GM12878 (cell line): ENCODE measurements around the gene MBOAT1. TPM values are rescaled to one million over a fixed set of nuclear protein-coding genes. Genes with fewer than 3 reads are reported as not detected.

Experiments
- MEF2A ChIP-seq: IDR thresholded peaks from 2 replicates; pipeline ENCODE4 v1.6.1; 2011; ENCODE audit warnings: low read depth, mild to moderate bottlenecking, low read length, moderate library complexity; ENCODE audit not compliant: insufficient read depth
- RAD51 ChIP-seq: fragments of 450-650 bp; IDR thresholded peaks from 2 replicates; pipeline ENCODE4 v1.6.1; 2016; ENCODE audit warnings: moderate library complexity, mild to moderate bottlenecking, inconsistent platforms
- TARDBP ChIP-seq: IDR thresholded peaks from 2 replicates; pipeline ENCODE4 v1.6.1; 2016; ENCODE audit warnings: borderline replicate concordance
- polyA plus RNA-seq, 11 experiments: library from polyadenylated mRNA; depleted of rRNA in 4 of 11; unstranded in 6 of 11; stranded (reverse) in 5 of 11; fragments of >200 nt; fragmentation: Nextera tagmentation in 4 of 11; fragmentation: Illumina TruSeq in 1 of 11; extraction: Ambion mirVana in 4 of 11; extraction: Trizol in 1 of 11; gene quantifications; 1 replicate in 1 of 11; 2 replicates in 10 of 11; pipeline versions ENCODE4 v1.2.1 to v1.2.3, GENCODE V29; 2011 to 2016; ENCODE audit warnings: inconsistent platforms in 2 of 11, missing spikeins in 2 of 11, low read depth in 1 of 11
- total RNA-seq, 4 experiments: library from RNA; depleted of rRNA in 3 of 4; stranded (reverse); fragments of >200 nt in 3 of 4; fragmentation: Illumina TruSeq in 1 of 4; extraction: Trizol in 1 of 4; gene quantifications; 2 replicates each; pipeline versions ENCODE4 v1.2.1 to v1.2.3, GENCODE V29; 2013 to 2021
- TF ChIP-seq, protein P1 (sequence below): fragments of 450-650 bp; IDR thresholded peaks from 2 replicates; pipeline ENCODE4 v1.6.1; 2017; ENCODE audit warnings: mild to moderate bottlenecking, moderate library complexity
- TF ChIP-seq, protein P2 (sequence below): fragments of 150-350 bp; IDR thresholded peaks from 2 replicates; pipeline ENCODE4 v1.6.1; 2016; ENCODE audit warnings: low read depth, low read length

MBOAT1 gene
- total and polyA plus RNA-seq, 10 of the 15 experiments (the other 5 are each of a cell fraction or from before 2014, with no cell fraction given), result 0.39 to 21.0 (median 11.6) TPM

DNA sequence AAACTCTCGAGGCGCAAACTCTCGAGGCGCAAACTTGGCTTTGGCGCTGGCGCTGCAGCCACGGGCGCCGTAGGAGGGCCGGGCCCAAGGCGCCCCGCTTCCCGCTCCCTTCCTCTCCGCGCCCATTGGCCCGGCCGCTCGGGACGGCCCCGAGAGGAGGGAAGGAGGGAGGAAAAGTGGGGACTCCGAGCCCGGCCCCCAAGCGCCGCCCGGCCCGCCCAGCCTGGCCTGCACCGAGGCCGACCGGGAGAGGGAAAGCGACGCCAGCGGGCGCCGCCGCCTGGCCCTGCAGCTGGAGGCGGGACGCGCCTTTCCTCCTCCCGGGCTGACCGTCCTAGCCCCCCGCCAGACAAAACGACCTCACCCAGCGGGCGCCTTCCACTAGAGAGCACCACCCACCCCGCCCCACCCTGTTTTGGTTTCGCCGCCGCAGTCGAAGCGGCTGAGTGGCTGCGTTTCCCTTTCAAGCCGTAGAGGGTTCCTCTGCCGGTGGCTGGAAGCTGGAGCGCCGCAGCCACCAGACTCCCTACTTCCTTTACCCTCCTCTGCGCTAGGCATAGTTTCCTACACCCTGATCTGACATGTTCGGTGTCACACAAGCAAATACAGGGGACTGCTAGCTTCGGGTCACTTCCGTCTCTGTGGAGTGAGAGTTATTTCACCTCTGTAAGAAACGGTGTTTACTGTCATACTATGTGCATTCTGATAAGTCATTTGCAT lies at the start of gene MBOAT1 (continued):
- TF ChIP-seq, protein P1, sequence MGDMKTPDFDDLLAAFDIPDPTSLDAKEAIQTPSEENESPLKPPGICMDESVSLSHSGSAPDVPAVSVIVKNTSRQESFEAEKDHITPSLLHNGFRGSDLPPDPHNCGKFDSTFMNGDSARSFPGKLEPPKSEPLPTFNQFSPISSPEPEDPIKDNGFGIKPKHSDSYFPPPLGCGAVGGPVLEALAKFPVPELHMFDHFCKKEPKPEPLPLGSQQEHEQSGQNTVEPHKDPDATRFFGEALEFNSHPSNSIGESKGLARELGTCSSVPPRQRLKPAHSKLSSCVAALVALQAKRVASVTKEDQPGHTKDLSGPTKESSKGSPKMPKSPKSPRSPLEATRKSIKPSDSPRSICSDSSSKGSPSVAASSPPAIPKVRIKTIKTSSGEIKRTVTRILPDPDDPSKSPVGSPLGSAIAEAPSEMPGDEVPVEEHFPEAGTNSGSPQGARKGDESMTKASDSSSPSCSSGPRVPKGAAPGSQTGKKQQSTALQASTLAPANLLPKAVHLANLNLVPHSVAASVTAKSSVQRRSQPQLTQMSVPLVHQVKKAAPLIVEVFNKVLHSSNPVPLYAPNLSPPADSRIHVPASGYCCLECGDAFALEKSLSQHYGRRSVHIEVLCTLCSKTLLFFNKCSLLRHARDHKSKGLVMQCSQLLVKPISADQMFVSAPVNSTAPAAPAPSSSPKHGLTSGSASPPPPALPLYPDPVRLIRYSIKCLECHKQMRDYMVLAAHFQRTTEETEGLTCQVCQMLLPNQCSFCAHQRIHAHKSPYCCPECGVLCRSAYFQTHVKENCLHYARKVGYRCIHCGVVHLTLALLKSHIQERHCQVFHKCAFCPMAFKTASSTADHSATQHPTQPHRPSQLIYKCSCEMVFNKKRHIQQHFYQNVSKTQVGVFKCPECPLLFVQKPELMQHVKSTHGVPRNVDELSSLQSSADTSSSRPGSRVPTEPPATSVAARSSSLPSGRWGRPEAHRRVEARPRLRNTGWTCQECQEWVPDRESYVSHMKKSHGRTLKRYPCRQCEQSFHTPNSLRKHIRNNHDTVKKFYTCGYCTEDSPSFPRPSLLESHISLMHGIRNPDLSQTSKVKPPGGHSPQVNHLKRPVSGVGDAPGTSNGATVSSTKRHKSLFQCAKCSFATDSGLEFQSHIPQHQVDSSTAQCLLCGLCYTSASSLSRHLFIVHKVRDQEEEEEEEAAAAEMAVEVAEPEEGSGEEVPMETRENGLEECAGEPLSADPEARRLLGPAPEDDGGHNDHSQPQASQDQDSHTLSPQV, result no peak
- TF ChIP-seq RAD51, result no peak
- no peak for TF ChIP-seq MEF2A
- TF ChIP-seq, protein P2, sequence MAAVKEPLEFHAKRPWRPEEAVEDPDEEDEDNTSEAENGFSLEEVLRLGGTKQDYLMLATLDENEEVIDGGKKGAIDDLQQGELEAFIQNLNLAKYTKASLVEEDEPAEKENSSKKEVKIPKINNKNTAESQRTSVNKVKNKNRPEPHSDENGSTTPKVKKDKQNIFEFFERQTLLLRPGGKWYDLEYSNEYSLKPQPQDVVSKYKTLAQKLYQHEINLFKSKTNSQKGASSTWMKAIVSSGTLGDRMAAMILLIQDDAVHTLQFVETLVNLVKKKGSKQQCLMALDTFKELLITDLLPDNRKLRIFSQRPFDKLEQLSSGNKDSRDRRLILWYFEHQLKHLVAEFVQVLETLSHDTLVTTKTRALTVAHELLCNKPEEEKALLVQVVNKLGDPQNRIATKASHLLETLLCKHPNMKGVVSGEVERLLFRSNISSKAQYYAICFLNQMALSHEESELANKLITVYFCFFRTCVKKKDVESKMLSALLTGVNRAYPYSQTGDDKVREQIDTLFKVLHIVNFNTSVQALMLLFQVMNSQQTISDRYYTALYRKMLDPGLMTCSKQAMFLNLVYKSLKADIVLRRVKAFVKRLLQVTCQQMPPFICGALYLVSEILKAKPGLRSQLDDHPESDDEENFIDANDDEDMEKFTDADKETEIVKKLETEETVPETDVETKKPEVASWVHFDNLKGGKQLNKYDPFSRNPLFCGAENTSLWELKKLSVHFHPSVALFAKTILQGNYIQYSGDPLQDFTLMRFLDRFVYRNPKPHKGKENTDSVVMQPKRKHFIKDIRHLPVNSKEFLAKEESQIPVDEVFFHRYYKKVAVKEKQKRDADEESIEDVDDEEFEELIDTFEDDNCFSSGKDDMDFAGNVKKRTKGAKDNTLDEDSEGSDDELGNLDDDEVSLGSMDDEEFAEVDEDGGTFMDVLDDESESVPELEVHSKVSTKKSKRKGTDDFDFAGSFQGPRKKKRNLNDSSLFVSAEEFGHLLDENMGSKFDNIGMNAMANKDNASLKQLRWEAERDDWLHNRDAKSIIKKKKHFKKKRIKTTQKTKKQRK, result no peak
- 0 out of 2 replicates have a peak, but pooled peaks have one; percentile 33 for TF ChIP-seq TARDBP
